ENCODE results near the gene ESAM.

DNA sequence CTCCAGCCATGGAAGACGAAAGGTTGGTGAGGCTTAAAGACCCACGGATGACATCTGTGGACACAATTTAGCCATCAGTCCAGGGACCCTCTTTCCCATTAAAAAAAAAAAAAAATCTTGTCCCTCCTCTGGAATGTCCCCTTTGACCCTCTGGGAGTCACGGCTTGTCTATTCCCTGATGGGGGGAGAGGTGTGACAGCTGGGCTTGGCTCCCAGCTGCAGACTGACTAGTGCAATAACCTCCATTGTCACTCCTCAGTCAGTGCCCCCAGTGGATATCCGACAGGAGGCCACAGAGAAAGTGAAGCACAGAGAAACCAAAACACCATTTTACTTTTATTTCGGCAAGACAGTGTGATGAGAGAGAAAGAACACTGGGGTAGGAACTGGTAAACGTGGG, 7.4 kb downstream of the ESAM start:
- TF ChIP-seq, protein P1, sequence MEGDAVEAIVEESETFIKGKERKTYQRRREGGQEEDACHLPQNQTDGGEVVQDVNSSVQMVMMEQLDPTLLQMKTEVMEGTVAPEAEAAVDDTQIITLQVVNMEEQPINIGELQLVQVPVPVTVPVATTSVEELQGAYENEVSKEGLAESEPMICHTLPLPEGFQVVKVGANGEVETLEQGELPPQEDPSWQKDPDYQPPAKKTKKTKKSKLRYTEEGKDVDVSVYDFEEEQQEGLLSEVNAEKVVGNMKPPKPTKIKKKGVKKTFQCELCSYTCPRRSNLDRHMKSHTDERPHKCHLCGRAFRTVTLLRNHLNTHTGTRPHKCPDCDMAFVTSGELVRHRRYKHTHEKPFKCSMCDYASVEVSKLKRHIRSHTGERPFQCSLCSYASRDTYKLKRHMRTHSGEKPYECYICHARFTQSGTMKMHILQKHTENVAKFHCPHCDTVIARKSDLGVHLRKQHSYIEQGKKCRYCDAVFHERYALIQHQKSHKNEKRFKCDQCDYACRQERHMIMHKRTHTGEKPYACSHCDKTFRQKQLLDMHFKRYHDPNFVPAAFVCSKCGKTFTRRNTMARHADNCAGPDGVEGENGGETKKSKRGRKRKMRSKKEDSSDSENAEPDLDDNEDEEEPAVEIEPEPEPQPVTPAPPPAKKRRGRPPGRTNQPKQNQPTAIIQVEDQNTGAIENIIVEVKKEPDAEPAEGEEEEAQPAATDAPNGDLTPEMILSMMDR (IDR thresholded peaks at IDR 0.05): no peak
- TF ChIP-seq POLR2A (IDR thresholded peaks at IDR 0.05): no peak

Data from thyroid gland (tissue), 4 donors.